ENCODE measurements around the gene UPK1A. TPM values are rescaled to one million over a fixed set of nuclear protein-coding genes. Genes with fewer than 3 reads are reported as not detected.
A peak's percentile ranks its signal among the peaks of the same experiment; 100 is the strongest.

UPK1A gene
- total RNA-seq, 6 experiments from 2014 or later = 0.27 TPM; not detected in 5

DNA sequence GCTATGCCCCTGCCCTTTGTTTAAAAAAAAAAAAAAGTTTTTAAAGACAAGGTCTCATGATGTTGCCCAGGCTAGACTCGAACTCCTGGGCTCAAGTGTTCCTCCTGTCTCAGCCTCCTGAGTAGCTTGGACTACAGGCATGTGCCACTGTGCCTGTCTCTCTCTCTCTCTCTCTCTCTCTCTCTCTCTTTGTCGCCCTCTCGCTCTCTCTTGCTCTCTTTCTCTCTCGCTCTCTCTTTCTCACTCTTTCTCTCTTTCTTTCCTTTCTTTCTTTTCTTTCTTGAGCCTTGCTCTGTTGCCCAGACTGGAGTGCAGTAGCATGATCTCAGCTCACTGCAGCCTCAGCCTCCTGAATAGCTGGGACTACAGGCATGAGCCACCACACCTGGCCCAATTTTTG lies 10.7 kb upstream of the UPK1A start:
- H3K36me3 ChIP-seq = peaks cover 10 to 82% (median 25%) of the 10 kb centered on the region in 4 donors
- DNase-seq = no peak
- H3K9me3 ChIP-seq = no peaks in the 10 kb centered on the region
- H3K27me3 ChIP-seq = no peaks in the 10 kb centered on the region
- no peak for ATAC-seq
- intact Hi-C loops (cut with DNase I) = no loop called here
- no peak overlapping the region for H3K27ac ChIP-seq
- no peak for TF ChIP-seq POLR2A (IDR thresholded peaks at IDR 0.05)
- TF ChIP-seq, protein P1, sequence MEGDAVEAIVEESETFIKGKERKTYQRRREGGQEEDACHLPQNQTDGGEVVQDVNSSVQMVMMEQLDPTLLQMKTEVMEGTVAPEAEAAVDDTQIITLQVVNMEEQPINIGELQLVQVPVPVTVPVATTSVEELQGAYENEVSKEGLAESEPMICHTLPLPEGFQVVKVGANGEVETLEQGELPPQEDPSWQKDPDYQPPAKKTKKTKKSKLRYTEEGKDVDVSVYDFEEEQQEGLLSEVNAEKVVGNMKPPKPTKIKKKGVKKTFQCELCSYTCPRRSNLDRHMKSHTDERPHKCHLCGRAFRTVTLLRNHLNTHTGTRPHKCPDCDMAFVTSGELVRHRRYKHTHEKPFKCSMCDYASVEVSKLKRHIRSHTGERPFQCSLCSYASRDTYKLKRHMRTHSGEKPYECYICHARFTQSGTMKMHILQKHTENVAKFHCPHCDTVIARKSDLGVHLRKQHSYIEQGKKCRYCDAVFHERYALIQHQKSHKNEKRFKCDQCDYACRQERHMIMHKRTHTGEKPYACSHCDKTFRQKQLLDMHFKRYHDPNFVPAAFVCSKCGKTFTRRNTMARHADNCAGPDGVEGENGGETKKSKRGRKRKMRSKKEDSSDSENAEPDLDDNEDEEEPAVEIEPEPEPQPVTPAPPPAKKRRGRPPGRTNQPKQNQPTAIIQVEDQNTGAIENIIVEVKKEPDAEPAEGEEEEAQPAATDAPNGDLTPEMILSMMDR (IDR thresholded peaks at IDR 0.05) = no peak
- WGBS (ENCODE audit: insufficient coverage, low coverage, low lambda C conversion rate, missing lambda C conversion rate) = 92% methylated on average over 4 of the region's 4 CpGs
- H3K4me3 ChIP-seq = no peak overlapping the region
- H3K4me1 ChIP-seq = peaks cover 0 to 7% (median 1%) of the 10 kb centered on the region in 4 donors

DNA sequence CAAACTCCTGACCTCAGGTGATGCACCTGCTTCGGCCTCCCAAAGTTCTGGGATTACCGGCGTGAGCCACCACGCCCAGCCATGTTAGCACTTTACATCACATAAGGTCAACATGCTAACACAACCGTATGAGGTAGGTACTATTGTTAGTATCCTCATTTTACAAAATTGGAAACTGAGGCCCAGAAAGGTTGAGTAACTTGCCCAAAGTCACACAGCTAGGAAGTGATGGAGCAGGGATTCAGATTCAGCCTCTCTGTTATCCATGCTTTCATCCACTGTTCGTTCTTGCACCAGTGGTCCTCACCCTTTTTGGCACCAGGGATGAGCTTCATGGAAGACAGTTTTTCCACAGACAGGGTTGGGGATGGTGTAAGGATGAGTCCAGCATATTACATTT lies 9.6 kb upstream of the UPK1A start:
- DNase-seq (no peak), ATAC-seq (no peak)
- intact Hi-C loops (cut with DNase I) = no loop called here
- 93% methylated on average over 5 of the region's 6 CpGs for WGBS (ENCODE audit: insufficient coverage, low coverage, low lambda C conversion rate, missing lambda C conversion rate)
- H3K9me3 ChIP-seq = no peaks in the 10 kb centered on the region
- no peak overlapping the region for H3K4me3 ChIP-seq
- no peak overlapping the region for H3K27ac ChIP-seq
- TF ChIP-seq, protein P1 (IDR thresholded peaks at IDR 0.05) = no peak
- TF ChIP-seq POLR2A (IDR thresholded peaks at IDR 0.05) = no peak
- H3K27me3 ChIP-seq = no peaks in the 10 kb centered on the region
- H3K36me3 ChIP-seq = peaks cover 10 to 72% (median 25%) of the 10 kb centered on the region in 4 donors
- H3K4me1 ChIP-seq = peaks cover 0 to 11% (median 5%) of the 10 kb centered on the region in 4 donors

DNA sequence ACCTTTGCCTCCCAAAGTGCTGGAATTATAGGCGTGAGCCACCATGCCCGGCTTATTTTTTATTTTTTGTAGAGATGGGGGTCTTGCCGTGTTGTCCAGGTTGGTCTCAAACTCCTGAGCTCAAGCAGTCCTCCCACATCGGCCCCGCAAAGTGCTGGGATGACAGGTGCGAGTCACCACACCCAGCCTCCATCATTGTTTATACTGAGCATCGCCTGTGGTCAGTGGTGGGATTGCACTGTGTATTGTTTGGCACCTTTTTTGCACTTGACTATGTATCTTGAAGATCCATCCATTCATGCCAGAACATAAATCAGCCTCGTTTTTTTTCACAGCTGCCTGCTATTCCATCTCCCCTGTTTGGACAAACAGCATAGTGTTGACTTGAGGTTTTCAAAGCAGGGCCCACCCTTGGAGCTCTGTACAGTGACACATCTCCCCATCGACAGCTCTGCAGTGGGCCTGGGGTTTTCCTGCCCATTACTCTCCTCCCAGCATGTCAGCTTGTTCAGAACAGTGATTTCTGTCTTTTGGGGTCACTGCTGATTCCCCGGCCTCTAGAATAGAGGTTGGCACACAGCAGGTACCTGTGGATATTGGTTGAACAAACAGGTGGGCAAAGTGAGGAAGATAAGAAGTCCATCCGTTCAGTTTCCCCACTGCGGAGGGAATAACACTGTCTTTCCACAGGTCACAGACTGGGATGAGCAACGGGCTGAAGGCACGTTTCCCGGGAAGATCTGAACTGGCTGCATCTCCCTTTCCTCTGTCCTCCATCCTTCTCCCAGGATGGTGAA lies 8.2 kb upstream of the UPK1A start:
- Histone ChIP-seq H3K4me1 (peaks cover 0 to 20% (median 8%) of the 10 kb centered on the region in 4 donors), H3K9me3 (no peaks in the 10 kb centered on the region), H3K4me3 (no peak overlapping the region), H3K36me3 (peaks cover 10 to 60% (median 25%) of the 10 kb centered on the region in 4 donors), H3K27me3 (no peaks in the 10 kb centered on the region), H3K27ac (no peak overlapping the region)
- DNase-seq = no peak
- TF ChIP-seq, protein P1 (IDR thresholded peaks at IDR 0.05) = no peak
- TF ChIP-seq POLR2A (IDR thresholded peaks at IDR 0.05) = no peak
- ATAC-seq = no peak
- 85% methylated on average over 11 of the region's 15 CpGs for WGBS (ENCODE audit: insufficient coverage, low coverage, low lambda C conversion rate, missing lambda C conversion rate)
- intact Hi-C loops (cut with DNase I) = no loop called here

DNA sequence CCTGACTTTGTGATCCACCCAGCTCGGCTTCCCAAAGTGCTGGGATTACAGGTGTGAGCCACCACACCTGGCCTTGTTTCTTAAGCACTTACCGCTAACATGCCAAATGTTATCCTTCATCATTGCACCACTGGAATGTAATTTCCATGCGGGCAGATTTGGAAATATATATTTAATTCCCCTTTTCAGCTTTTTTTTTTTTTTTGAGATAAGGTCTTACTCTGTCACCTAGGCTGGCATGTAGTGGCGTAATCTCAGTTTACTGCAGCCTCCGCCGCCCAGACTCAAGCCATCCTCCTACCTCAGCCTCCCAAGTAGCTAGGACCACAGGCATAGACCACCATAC lies 4.3 kb upstream of the UPK1A start:
- intact Hi-C loops (cut with DNase I) = no loop called here
- Histone ChIP-seq H3K4me3 (no peak overlapping the region), H3K27me3 (no peaks in the 10 kb centered on the region), H3K36me3 (peaks cover 8 to 26% (median 12%) of the 10 kb centered on the region in 4 donors), H3K27ac (peak overlapping the region in 2 of 3 donors; percentile 21 to 43), H3K9me3 (no peaks in the 10 kb centered on the region), H3K4me1 (peaks cover 0 to 20% (median 8%) of the 10 kb centered on the region in 4 donors)
- ATAC-seq = no peak
- no peak for DNase-seq
- WGBS (ENCODE audit: insufficient coverage, low coverage, low lambda C conversion rate, missing lambda C conversion rate) = 85% methylated on average over 5 of the region's 6 CpGs
- no peak for TF ChIP-seq POLR2A (IDR thresholded peaks at IDR 0.05)
- TF ChIP-seq, protein P1 (IDR thresholded peaks at IDR 0.05) = no peak

Data from right lobe of liver (tissue), 6 donors.